GM19372 (cell line): ENCODE results near the gene CTXN1.
A peak's percentile ranks its signal among the peaks of the same experiment; 100 is the strongest.
"Not testable (repeated sequence)": the region's sequence is repeated elsewhere in the genome, so short reads cannot be mapped to it uniquely, and the experiment has no call there.

Experiments
- ATAC-seq: cut with Tn5 transposase; IDR thresholded peaks from one replicate; pipeline ENCODE4 v1.9.1; 2021; ENCODE audit warnings: mild to moderate bottlenecking, low read depth, moderate library complexity; ENCODE audit not compliant: unreplicated experiment

The CTXN1 gene

DNA sequence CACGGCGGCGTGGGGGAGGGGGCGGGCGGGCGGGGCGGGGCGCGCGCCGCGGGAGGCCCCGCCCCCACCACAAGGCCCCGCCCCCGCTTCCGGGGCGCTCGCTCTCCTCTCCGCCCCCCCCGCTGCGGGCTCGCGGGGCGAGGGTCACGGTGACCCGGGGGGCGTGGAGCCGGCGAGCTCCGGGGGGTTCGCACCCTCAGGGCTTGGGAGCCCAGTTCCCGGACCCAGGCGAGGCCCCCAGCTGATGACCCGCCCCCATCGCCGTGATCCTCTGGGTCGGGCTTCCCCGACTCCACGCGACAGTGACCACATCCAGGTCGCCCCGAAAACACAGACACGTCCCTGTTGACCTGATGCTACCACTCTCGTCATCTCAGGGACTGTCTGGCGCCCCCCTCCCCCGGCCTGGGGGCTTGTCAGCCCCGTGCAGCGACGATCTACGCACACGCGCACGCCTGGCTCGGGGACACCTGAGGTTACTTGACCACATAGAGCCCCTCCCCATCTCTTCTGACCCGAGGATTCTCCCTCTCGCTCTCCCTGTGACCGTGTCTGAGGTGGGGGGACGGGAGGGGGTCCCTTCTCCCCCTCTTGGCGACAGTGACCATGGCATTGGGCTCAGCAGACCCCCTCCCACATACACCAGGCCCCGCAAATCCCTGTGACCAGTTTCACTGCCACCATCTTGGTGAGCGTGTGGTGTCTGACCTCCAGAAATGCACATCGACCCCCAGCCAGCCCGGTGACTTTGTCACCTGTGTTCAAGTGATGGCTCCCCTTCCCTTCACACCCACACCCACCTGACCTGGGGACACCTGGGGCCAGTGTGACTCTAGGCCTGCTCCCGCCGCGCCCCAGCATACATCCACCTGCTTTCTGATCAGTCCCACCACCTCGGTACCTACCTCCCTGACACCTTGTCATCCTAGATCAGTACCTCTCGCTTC lies 21.6 kb downstream of the CTXN1 start:
- peak; percentile 36 for ATAC-seq

DNA sequence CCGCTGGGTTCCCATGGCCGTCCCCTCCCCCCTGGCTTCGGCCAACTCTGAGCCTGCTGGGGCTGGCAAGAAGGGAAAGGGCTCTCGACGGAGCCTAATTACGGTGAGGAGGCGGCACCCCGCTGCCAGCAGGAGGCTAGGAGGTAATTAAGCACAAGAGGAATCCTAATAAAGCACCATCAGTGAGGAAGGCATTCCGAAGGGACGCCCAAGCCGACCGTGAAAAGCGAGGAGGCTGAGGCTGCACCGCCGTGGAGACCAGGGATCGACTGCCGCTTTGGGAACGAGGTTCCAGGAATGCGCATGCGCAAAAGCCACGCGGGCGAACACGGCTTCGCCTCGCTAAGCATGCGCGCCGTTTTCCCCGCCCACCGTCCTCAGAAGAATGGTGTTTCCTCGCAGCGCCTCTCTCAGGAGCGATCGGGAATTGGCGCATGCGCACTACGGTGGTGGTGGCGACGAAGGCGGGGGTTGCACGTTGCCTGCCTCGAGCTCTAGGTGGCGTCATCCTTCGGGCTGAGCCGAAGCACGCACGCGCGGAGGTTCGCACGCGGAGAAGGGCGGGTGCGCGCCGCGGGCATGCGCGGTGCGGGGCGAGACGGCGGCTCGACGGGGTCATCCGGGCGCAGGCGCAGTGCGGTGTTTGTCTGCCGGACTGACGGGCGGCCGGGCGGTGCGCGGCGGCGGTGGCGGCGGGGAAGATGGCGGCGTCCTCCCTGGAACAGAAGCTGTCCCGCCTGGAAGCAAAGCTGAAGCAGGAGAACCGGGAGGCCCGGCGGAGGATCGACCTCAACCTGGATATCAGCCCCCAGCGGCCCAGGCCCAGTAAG lies 22.5 kb downstream of the CTXN1 start, which contains the start of gene MAP2K7:
MAP2K7 (plus strand) TSS at position 634 of the 830 bp plus-strand sequence; CDS start at position 702, 68 bp downstream.
- ATAC-seq: peak; percentile 79

DNA sequence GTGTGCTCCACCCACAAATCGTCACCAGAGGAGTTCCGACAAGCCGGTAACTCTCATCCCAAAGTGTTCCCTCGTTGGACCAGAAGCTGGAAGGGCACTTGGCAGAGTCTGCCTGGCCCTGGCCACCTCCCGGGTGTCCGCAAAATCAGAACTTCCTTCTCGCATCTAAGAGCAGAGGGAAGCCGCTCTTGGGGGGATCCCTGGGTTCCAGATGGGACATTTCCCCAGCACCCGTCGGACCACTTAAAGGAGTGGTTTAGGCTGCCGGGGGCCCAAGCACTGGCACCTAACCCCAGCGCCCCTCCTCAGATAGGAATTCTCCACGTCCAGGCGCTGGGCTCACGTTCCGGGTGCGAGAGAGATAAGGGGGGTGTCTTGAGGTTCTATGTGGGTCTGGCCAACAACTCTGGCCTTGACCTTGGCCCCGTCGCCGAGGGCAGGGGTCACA lies 23.1 kb downstream of the CTXN1 start:
- ATAC-seq: no peak

DNA sequence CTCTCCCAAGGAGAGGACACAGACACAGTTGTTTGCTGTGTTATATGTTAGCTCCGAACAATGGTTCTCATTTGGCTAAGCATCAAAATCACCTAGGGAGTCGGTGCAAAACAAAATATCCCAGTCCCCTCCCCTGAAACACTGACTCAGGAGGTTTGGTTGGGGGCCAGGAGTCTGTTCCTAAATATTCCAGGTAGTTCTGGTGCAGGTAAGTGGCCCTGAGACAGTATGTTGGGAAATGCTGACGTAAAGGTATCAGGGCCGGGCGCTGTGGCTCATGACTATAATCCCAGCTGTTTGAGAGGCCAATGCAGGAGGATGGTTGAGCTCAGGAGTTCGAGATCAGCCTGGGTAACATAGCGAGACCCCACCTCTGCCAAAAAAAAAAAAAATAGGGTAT lies 24.6 kb downstream of the CTXN1 start:
- ATAC-seq: no peak

DNA sequence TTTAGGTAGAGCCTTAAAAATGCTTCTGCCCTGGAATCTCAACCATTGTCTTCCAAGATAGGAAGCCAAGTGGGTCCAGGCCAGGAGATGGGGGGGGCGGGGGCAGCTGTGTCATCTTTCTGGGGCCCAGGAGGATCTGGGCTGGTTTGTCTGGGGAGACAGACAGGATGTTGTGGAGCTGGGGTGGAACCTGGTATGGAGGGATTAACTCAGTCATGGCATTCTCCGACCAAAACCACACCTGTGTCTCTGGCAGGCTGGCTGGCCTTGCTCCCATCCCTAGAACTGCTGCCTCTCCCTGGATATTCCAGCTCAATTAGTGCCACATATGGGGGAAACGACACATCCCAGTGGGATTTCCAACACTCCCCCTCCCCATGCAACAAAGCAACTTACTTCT lies 25.0 kb downstream of the CTXN1 start:
- ATAC-seq: no peak

DNA sequence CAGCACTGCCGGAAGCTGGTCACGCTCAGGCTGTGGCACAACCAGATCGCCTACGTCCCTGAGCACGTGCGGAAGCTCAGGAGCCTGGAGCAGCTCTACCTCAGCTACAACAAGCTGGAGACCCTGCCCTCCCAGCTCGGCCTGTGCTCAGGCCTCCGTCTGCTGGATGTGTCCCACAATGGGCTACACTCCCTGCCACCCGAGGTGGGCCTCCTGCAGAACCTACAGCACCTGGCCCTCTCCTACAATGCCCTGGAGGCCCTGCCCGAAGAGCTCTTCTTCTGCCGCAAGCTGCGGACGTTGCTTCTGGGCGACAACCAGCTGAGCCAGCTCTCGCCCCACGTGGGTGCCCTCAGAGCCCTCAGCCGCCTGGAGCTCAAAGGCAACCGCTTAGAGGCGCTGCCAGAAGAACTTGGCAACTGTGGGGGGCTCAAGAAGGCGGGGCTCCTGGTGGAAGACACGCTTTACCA lies 25.5 kb downstream of the CTXN1 start:
- no peak for ATAC-seq

DNA sequence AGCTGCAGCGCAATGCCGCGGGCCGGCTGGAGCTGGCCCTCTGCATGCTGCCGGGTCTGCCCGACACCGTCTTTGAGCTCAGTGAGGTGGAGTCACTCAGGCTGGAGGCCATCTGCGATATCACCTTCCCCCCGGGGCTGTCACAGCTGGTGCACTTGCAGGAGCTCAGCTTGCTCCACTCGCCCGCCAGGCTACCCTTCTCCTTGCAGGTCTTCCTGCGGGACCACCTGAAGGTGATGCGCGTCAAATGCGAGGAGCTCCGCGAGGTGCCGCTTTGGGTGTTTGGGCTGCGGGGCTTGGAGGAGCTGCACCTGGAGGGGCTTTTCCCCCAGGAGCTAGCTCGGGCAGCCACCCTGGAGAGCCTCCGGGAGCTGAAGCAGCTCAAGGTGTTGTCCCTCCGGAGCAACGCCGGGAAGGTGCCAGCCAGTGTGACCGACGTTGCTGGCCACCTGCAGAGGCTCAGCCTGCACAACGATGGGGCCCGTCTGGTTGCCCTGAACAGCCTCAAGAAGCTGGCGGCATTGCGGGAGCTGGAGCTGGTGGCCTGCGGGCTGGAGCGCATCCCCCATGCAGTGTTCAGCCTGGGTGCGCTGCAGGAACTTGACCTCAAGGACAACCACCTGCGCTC lies 26.1 kb downstream of the CTXN1 start:
- ATAC-seq: no peak

DNA sequence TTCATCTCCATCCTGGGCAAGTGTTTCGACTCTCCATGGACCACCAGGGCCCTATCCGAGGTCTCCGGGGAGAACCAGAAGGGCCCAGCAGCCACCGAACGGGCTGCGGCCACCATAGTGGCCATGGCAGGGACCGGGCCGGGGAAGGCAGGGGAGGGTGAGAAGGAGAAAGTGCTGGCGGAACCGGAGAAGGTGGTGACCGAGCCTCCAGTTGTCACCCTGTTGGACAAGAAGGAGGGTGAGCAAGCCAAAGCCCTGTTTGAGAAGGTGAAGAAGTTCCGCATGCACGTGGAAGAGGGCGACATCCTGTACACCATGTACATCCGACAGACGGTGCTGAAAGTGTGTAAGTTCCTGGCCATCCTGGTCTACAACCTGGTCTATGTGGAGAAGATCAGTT lies 27.0 kb downstream of the CTXN1 start:
- no peak for ATAC-seq

DNA sequence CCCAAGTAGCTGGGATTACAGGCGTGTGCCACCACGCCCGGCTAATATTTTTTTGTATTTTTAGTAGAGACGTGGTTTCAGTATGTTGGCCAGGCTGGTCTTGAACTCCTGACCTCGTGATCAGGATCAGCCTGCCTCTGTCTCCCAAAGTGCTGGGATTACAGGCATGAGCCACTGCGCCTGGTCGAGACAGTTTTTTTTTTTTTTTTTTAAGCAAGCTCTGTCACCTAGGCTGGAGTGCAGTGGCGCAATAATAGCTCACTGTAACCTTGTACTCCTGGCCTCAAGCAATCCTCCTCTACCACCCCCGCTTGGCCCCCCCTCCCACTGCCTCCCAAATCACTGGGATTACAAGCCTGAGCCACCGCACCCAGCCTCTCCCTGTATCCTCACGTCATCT lies 28.6 kb downstream of the CTXN1 start:
- no peak for ATAC-seq

DNA sequence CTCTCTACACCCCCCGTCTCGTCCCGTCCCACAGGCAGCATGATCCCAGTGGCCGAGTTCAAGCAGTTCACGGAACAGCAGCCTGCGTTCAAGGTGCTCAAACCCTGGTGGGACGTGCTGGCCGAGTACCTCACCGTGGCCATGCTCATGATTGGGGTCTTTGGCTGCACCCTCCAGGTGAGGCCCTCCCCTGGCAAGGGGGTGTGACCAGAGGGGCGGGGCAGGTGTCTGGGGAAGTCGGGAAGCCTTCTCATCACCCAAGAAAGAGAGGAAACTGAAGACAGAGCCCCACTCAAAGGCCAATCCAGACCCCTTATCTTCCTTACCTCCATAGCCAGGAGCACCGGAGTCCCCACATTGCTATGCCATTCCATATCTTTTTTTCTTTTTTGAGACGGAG lies 30.4 kb downstream of the CTXN1 start:
- ATAC-seq: no peak

DNA sequence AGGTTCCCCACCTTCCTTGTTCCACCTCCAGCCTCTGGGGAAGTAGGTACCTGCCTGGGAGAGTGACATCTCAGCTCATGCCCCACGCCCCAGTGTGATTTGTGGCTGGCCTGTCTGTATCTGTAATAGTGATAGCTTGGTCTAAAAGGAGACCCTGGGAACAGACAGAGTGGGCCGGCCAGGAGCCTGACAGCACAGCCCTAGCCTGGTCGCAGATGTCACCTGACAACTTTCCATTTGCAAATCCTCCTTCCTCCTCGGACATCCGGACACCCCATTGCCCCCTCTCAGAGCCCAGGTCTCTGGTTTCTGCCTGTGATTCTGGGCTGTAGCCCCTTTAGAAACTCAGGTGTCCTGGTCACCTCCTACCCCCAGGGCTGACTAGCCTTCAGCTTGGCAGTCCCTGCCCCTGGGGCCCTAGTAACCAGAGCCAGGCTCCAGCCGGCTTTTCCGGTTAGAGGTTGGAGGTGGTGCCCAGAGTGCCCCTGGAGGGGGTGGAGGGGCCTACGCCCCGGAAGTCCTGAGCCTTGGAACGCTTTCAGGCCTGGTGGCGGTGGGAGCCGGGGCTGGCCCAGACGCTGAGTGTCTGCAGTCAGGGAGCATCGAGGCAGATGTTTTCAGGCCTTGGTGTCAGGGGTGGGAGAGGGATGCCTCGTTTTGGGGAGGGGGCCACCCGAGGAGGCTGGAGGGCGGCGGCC lies 31.2 kb downstream of the CTXN1 start:
- no peak for ATAC-seq

DNA sequence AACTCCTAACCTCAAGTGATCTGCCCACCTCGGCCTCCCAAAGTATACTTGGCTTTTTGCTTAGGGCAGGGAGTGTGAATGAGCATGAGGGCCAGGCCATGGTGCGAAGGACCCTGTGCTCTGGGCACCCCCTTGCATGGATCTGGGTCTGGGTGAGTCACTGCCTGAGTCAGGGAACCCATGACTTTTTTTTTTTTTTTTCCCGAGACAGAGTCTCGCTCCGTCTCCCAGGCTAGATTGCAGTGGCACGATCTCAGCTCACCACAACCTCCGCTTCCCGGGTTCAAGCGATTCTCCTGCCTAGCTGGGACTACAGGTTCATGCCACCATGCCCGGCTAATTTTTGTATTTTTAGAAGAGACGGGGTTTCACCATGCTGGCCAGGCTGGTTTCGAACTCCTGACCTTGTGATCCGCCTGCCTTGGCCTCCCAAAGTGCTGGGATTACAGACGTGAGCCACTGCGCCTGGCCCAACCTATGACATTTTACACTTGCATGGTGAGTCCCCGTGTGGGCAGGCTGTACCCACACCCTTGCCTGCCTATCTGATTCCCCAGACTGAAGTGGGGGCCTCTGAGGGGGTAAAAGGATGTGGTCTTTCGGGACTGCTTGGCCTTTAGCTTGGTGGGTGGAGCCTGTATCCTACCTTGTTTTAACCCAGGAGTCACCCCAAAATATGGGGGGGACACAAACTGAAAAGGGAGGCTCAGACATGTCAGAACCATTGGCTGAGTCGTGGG lies 32.4 kb downstream of the CTXN1 start:
- ATAC-seq: not testable (repeated sequence)

DNA sequence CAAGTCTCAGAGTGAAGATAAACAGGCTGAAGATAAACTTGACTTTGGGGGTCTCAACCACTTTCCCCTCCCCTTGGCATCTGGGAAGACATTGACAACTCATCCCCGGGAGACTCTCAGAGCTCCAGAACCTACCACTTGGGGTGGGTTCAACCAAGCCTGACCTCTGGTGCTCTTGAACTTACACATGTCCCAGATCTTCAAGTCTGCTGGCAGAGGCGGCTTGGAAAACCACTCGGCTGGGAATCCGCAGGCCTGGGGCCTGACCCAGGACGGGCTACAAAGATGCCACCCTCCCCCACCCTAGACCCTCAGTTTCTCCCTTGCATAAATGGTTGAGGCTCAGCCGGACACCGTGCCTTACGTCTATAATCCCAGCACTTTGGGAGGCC lies 37.1 kb downstream of the CTXN1 start:
- ATAC-seq: no peak

DNA sequence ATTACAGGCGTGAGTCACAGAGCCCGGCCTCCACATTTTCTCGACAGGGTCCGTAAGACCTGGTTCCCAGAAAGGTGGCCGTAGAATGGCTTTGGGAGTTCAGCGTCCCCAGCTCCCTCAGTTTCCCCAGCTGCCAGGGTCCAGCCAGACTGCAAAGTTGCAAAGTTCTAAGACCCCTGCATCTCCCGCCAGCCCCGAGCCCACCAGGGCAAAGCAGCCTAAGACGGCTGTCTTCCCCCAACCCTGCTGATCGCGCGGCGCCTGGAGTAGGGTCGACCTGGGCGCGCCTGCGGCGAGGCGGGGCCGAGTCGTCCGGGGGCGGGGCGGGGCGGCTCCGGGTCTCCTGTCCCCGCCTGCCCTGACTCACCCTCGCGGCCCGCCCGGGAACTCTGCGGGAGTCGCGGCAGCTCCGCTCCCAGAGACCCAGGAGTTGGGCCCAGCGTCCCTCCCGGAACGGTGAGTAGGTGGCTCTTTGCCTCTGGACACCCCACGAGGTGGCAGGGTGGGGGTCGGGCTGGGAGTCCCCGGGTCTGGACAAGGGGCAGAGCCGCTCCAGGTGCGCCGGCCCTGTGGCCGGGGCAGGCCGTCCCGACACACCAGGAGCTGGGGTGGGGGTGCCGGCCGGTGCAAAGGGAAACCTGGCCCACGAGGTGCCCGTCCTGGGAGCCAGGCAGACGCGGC lies 37.6 kb downstream of the CTXN1 start, which contains the start of gene LRRC8E:
LRRC8E (plus strand) TSS at position 366 of the 681 bp plus-strand sequence. CDS start 7,094 bp downstream, outside the sequence.
- no peak for ATAC-seq

DNA sequence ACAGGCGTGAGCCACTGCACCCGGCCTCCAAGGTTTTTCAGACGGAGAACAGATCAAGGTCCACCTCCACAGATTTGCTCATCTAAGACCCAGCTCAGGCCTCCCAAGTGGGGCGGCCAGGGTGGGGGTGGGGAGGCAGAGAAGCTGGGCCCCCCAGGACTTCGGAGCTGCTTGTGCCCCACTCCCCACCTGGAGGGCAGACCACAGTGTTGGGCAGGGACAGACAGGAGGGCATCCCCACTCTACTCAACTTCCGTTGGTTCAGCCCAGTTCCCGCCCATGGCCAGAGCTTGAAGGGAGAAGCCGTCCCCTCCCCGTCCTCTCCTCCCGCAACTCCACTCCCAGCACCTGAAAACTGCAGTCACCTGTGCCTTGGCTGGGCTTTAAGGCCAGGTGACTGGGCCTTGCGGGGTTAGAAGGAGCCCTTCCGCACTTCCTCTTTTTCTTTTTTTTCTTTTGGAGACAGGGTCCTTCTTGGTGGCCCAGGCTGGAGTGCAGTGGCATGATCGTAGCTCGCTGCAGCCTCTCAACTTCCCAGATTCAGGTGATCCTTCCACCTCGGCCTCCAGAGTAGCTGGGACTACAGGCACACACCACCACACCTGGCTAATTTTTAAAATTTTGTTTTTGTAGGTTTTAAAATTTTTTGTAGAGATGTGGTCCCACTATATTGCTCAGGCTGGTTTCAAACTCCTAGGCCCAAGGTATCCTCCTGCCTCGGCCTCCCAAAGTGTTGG lies 38.4 kb downstream of the CTXN1 start:
- ATAC-seq: no peak

DNA sequence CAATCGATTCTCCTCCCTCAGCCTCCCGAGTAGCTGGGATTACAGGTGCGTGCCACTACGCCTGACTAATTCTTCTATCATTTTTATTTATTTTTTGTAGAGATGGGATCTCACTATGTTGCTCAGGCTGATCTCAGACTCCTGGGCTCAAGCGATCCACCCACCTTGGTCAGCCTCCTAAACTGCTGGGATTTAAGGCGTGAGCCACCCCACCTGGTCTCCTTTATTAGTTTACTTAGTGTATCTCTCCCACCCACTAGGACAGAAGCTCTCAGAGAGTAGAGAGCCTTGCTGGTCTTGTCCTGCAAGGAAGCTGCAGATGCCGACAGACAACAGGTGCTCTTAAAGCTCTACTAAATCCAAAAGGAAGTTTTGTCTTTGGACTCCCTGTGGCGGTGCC lies 40.1 kb downstream of the CTXN1 start:
- no peak for ATAC-seq

DNA sequence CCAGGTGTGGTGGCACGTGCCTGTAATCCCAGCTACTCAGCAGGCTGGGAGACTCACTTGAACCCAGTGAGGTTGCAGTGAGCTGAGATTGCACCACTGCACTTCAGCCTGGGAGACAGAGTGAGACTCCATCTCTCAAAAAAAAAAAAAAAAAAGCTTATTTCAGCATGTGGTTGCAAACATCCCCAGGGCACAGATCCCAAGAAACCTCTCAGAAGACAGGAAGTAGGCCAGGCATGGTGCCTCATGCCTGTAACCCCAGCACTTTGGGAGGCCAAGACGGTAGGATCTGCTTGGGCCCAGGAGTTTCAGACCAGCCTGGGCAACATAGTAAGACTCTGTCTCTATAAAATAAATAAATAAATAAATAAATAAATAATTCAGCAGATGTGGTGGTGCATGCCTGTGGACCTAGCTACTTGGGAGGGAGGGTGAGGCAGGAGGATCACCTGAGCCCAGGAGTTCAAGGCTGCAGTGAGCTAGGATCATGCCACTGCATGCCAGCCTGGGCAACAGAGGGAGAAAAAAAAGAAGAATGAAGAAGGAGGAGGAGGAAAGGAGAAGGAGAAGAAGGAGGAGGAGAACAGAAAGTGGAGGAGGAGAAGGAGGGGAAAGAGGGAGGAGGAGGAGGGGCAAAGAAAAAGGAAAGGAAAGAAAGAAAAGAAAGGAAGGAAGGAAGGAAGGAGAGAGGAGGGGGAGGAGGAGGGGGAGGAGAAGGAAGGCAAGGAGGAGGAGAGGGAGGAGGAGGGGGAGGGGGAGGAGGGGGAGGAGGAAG lies 42.0 kb downstream of the CTXN1 start:
- ATAC-seq: no peak
